Liver (tissue), 3 donors: Measurements from ENCODE around the gene CREB5.

ENCODE experiments used
- EGR1 ChIP-seq, 2 donors: IDR thresholded peaks; 2 replicates each; pipeline ENCODE4 v1.6.1; 2016 to 2018; ENCODE audit warnings: antibody characterized with exemption in 2 of 2, low read depth in 2 of 2
- FOXA1 ChIP-seq: IDR thresholded peaks from 2 replicates; pipeline ENCODE4 v1.6.1; 2016; ENCODE audit warnings: antibody characterized with exemption
- GABPA ChIP-seq, 2 donors: IDR thresholded peaks in 1 of 2; conservative IDR thresholded peaks in 1 of 2; 2 replicates each; pipeline ENCODE4 v1.6.1; 2016; ENCODE audit warnings: antibody characterized with exemption in 2 of 2, mild to moderate bottlenecking in 1 of 2, moderate library complexity in 1 of 2
- HNF4G ChIP-seq: IDR thresholded peaks from 2 replicates; pipeline ENCODE4 v1.6.1; 2016; ENCODE audit warnings: antibody characterized with exemption
- JUND ChIP-seq, 2 donors: IDR thresholded peaks; 2 replicates each; pipeline ENCODE4 v1.6.1; 2016; ENCODE audit warnings: antibody characterized with exemption in 2 of 2
- RAD21 ChIP-seq, 2 donors: IDR thresholded peaks; 2 replicates each; pipeline ENCODE4 v1.6.1; 2016; ENCODE audit warnings: antibody characterized with exemption in 2 of 2, mild to moderate bottlenecking in 2 of 2
- REST ChIP-seq: IDR thresholded peaks from 2 replicates; pipeline ENCODE4 v1.6.1; 2016; ENCODE audit warnings: antibody characterized with exemption, mild to moderate bottlenecking
- SP1 ChIP-seq: IDR thresholded peaks from 2 replicates; pipeline ENCODE4 v1.6.1; 2018; ENCODE audit warnings: antibody characterized with exemption, mild to moderate bottlenecking
- TAF1 ChIP-seq: conservative IDR thresholded peaks from 2 replicates; pipeline ENCODE4 v1.6.1; 2016; ENCODE audit warnings: antibody characterized with exemption, mild to moderate bottlenecking
- YY1 ChIP-seq: IDR thresholded peaks from 2 replicates; pipeline ENCODE4 v1.6.1; 2016; ENCODE audit warnings: antibody characterized with exemption, mild to moderate bottlenecking
- ZBTB33 ChIP-seq: IDR thresholded peaks from 2 replicates; pipeline ENCODE4 v1.6.1; 2016; ENCODE audit warnings: antibody characterized with exemption
- TF ChIP-seq, protein P1 (sequence below): fragments of 150-350 bp; IDR thresholded peaks from 2 replicates; pipeline ENCODE4 v1.5.1; 2017; ENCODE audit warnings: improper control_type of control experiment, low read depth, low read length; ENCODE audit not compliant: missing input control
- TF ChIP-seq, protein P2 (sequence below): IDR thresholded peaks from 2 replicates; pipeline ENCODE4 v1.6.1; 2016; ENCODE audit warnings: antibody characterized with exemption
- TF ChIP-seq, protein P3 (sequence below): IDR thresholded peaks from 2 replicates; pipeline ENCODE4 v1.6.1; 2016; ENCODE audit warnings: antibody characterized with exemption
- donor health status: healthy.
- donor health status: healthy.

DNA sequence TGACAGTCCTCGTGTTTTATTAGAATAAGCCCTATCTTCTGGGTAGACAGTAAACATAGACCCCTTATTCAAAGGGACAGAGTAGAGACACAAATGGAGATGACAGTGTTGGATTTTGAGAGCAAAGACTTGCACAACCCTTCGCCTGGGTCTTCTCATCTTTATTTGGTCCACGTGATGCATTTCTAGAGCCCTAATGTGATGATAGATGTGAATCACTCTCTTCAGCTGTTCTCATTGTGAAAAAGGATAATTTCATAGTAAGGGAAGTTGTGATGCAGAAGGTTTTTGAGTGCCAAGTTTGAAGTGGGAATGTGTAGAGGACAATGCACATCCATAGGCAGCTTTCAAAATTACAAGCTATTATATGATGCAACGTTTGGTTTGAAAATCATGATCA, 86.3 kb downstream of the CREB5 start:
- TF ChIP-seq, protein P1, sequence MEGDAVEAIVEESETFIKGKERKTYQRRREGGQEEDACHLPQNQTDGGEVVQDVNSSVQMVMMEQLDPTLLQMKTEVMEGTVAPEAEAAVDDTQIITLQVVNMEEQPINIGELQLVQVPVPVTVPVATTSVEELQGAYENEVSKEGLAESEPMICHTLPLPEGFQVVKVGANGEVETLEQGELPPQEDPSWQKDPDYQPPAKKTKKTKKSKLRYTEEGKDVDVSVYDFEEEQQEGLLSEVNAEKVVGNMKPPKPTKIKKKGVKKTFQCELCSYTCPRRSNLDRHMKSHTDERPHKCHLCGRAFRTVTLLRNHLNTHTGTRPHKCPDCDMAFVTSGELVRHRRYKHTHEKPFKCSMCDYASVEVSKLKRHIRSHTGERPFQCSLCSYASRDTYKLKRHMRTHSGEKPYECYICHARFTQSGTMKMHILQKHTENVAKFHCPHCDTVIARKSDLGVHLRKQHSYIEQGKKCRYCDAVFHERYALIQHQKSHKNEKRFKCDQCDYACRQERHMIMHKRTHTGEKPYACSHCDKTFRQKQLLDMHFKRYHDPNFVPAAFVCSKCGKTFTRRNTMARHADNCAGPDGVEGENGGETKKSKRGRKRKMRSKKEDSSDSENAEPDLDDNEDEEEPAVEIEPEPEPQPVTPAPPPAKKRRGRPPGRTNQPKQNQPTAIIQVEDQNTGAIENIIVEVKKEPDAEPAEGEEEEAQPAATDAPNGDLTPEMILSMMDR: no peak
- TF ChIP-seq, protein P2, sequence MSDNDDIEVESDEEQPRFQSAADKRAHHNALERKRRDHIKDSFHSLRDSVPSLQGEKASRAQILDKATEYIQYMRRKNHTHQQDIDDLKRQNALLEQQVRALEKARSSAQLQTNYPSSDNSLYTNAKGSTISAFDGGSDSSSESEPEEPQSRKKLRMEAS: no peak
- TF ChIP-seq RAD21 (IDR thresholded peaks at IDR 0.05) (no peak), YY1 (no peak), JUND (IDR thresholded peaks at IDR 0.05) (no peak), REST (no peak), EGR1 (IDR thresholded peaks at IDR 0.05; ENCODE audit: low read depth in 2 of 2) (no peak), FOXA1 (no peak), GABPA (IDR thresholded peaks at IDR 0.05 in 1 of 2, conservative IDR thresholded peaks at IDR 0.05 in 1 of 2) (no peak), TAF1 (no peak), SP1 (no peak), HNF4G (no peak), ZBTB33 (no peak)
- TF ChIP-seq, protein P3, sequence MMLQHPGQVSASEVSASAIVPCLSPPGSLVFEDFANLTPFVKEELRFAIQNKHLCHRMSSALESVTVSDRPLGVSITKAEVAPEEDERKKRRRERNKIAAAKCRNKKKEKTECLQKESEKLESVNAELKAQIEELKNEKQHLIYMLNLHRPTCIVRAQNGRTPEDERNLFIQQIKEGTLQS: no peak
